HepG2 (cell line): Measurements from ENCODE around the gene EPM2AIP1. TPM values are rescaled to one million over a fixed set of nuclear protein-coding genes. Genes with fewer than 3 reads are reported as not detected.

Source experiments
- ARID2 ChIP-seq: sonication (generic); formaldehyde crosslinking; IDR thresholded peaks from 2 replicates; pipeline ENCODE4 v1.8.1; 2022; ENCODE audit warnings: mild to moderate bottlenecking, missing genetic modification reagents, borderline replicate concordance
- ATRX ChIP-seq: sonication (generic); formaldehyde crosslinking; IDR thresholded peaks from 2 replicates; pipeline ENCODE4 v1.4.0; 2020; ENCODE audit warnings: missing genetic modification reagents, borderline replicate concordance
- E2F5 ChIP-seq: sonication (generic); formaldehyde crosslinking; conservative IDR thresholded peaks from 2 replicates; pipeline ENCODE4 v1.4.0; 2020; ENCODE audit warnings: missing genetic modification reagents
- EP300 ChIP-seq, 3 experiments: sonication (generic) in 1 of 3; formaldehyde crosslinking in 1 of 3; IDR thresholded peaks; 2 replicates each; pipeline versions ENCODE4 v1.5.1 to v1.6.1; 2011 to 2020; ENCODE audit warnings: low read depth in 2 of 3, low read length in 2 of 3, borderline replicate concordance in 1 of 3, improper control_type of control experiment in 1 of 3, mild to moderate bottlenecking in 1 of 3, missing genetic modification reagents in 1 of 3, moderate library complexity in 1 of 3
- FOSL1 ChIP-seq: sonication (generic); formaldehyde crosslinking; IDR thresholded peaks from 2 replicates; pipeline ENCODE4 v1.9.0; 2021; ENCODE audit warnings: missing genetic modification reagents, borderline replicate concordance
- FOXJ3 ChIP-seq: sonication (generic); formaldehyde crosslinking; IDR thresholded peaks from 2 replicates; pipeline ENCODE4 v1.4.0; 2020; ENCODE audit warnings: missing genetic modification reagents, mild to moderate bottlenecking, borderline replicate concordance
- GPN1 ChIP-seq: sonication (generic); formaldehyde crosslinking; IDR thresholded peaks from 2 replicates; pipeline ENCODE4 v1.5.1; 2020; ENCODE audit warnings: missing genetic modification reagents, borderline replicate concordance
- MXD4 ChIP-seq: IDR thresholded peaks from 2 replicates; pipeline ENCODE4 v1.6.1; 2016; ENCODE audit warnings: mild to moderate bottlenecking, missing biosample characterization, missing genetic modification reagents
- NBN ChIP-seq: fragments of 450-650 bp; conservative IDR thresholded peaks from 2 replicates; pipeline ENCODE4 v1.6.1; 2017
- PBX3 ChIP-seq: sonication (generic); formaldehyde crosslinking; IDR thresholded peaks from 2 replicates; pipeline ENCODE4 v1.8.1; 2023; ENCODE audit warnings: missing genetic modification reagents, inconsistent platforms, borderline replicate concordance
- TBL1XR1 ChIP-seq: fragments of 150-350 bp; IDR thresholded peaks from 2 replicates; pipeline ENCODE4 v1.6.1; 2014; ENCODE audit warnings: borderline replicate concordance, low read length; ENCODE audit not compliant: partially characterized antibody
- ZFP82 ChIP-seq: sonication (generic); formaldehyde crosslinking; IDR thresholded peaks from 2 replicates; pipeline ENCODE4 v1.5.1; 2020; ENCODE audit warnings: mild to moderate bottlenecking, missing genetic modification reagents, borderline replicate concordance
- ZHX1 ChIP-seq: sonication (generic); formaldehyde crosslinking; IDR thresholded peaks from 2 replicates; pipeline ENCODE4 v1.8.1; 2022; ENCODE audit warnings: low read depth, mild to moderate bottlenecking, missing genetic modification reagents
- ZNF878 ChIP-seq: sonication (generic); formaldehyde crosslinking; IDR thresholded peaks from 2 replicates; pipeline ENCODE4 v1.8.1; 2023; ENCODE audit warnings: mild to moderate bottlenecking, missing genetic modification reagents, moderate library complexity
- polyA plus RNA-seq, 8 experiments: library from polyadenylated mRNA; depleted of rRNA in 3 of 8; stranded (reverse) in 7 of 8; unstranded in 1 of 8; fragments of >200 nt; fragmentation: Illumina TruSeq in 4 of 8; extraction: Trizol in 4 of 8; gene quantifications; 2 replicates each; pipeline versions ENCODE4 v1.2.1 to v1.2.3, GENCODE V29; 2011 to 2016; ENCODE audit warnings: low read depth in 4 of 8, missing spikeins in 1 of 8, mixed read lengths in 1 of 8; ENCODE audit not compliant: insufficient read depth in 1 of 8
- total RNA-seq, 5 experiments: library from RNA; depleted of rRNA; stranded (reverse); fragments of >200 nt; fragmentation: Illumina TruSeq; extraction: Trizol; gene quantifications; 2 replicates each; pipeline ENCODE4 v1.2.3, GENCODE V29; 2016; ENCODE audit warnings: low read depth in 1 of 5
- TF ChIP-seq, protein P1 (sequence below): IDR thresholded peaks from 2 replicates; pipeline ENCODE4 v1.4.0; 2020; ENCODE audit warnings: mild to moderate bottlenecking, missing genetic modification reagents
- TF ChIP-seq, protein P2 (sequence below): sonication (generic); formaldehyde crosslinking; IDR thresholded peaks from 2 replicates; pipeline ENCODE4 v1.4.0; 2020; ENCODE audit warnings: missing genetic modification reagents, low read depth, mild to moderate bottlenecking, borderline replicate concordance

EPM2AIP1 gene
- total and polyA plus RNA-seq, 2 of the 13 experiments (the other 11 are each of a cell fraction or from before 2014, with no cell fraction given), result 10.7 to 23.0 TPM

DNA sequence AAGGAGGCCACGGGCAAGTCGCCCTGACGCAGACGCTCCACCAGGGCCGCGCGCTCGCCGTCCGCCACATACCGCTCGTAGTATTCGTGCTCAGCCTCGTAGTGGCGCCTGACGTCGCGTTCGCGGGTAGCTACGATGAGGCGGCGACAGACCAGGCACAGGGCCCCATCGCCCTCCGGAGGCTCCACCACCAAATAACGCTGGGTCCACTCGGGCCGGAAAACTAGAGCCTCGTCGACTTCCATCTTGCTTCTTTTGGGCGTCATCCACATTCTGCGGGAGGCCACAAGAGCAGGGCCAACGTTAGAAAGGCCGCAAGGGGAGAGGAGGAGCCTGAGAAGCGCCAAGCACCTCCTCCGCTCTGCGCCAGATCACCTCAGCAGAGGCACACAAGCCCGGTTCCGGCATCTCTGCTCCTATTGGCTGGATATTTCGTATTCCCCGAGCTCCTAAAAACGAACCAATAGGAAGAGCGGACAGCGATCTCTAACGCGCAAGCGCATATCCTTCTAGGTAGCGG is at the start of gene EPM2AIP1 (continued):
- TF ChIP-seq ZHX1, result no peak
- no peak for TF ChIP-seq GPN1 (CRISPR knock-in tag)
- peak; percentile 35; the same call in 1 of the 2 replicates for TF ChIP-seq FOXJ3 (CRISPR knock-in tag)
- TF ChIP-seq PBX3 (CRISPR knock-in tag), result no peak
- TF ChIP-seq, protein P1, sequence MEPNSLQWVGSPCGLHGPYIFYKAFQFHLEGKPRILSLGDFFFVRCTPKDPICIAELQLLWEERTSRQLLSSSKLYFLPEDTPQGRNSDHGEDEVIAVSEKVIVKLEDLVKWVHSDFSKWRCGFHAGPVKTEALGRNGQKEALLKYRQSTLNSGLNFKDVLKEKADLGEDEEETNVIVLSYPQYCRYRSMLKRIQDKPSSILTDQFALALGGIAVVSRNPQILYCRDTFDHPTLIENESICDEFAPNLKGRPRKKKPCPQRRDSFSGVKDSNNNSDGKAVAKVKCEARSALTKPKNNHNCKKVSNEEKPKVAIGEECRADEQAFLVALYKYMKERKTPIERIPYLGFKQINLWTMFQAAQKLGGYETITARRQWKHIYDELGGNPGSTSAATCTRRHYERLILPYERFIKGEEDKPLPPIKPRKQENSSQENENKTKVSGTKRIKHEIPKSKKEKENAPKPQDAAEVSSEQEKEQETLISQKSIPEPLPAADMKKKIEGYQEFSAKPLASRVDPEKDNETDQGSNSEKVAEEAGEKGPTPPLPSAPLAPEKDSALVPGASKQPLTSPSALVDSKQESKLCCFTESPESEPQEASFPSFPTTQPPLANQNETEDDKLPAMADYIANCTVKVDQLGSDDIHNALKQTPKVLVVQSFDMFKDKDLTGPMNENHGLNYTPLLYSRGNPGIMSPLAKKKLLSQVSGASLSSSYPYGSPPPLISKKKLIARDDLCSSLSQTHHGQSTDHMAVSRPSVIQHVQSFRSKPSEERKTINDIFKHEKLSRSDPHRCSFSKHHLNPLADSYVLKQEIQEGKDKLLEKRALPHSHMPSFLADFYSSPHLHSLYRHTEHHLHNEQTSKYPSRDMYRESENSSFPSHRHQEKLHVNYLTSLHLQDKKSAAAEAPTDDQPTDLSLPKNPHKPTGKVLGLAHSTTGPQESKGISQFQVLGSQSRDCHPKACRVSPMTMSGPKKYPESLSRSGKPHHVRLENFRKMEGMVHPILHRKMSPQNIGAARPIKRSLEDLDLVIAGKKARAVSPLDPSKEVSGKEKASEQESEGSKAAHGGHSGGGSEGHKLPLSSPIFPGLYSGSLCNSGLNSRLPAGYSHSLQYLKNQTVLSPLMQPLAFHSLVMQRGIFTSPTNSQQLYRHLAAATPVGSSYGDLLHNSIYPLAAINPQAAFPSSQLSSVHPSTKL (CRISPR knock-in tag), result peak; percentile 55
- no peak for TF ChIP-seq ZFP82 (CRISPR knock-in tag)
- no peak for TF ChIP-seq TBL1XR1
- TF ChIP-seq MXD4 (CRISPR knock-in tag), result no peak
- no peak for TF ChIP-seq ARID2 (CRISPR knock-in tag)
- no peak for TF ChIP-seq FOSL1 (CRISPR knock-in tag)
- TF ChIP-seq, protein P2, sequence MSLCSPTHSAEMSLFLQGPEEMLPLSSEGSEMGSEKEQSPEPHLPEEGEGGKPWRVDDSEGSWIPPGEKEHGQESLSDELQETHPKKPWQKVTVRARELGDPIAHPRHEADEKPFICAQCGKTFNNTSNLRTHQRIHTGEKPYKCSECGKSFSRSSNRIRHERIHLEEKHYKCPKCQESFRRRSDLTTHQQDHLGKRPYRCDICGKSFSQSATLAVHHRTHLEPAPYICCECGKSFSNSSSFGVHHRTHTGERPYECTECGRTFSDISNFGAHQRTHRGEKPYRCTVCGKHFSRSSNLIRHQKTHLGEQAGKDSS (CRISPR knock-in tag), result no peak
- TF ChIP-seq E2F5, result peak; percentile 77; the same call in 1 of the 2 replicates
- TF ChIP-seq ATRX (CRISPR knock-in tag), result no peak
- TF ChIP-seq EP300 (IDR thresholded peaks at IDR 0.05; ENCODE audit: low read depth in 2 of 2, low read length in 2 of 2), result no peak
- no peak for TF ChIP-seq EP300 (CRISPR knock-in tag; IDR thresholded peaks at IDR 0.05; ENCODE audit: borderline replicate concordance)
- TF ChIP-seq ZNF878 (CRISPR knock-in tag), result no peak
- no peak for TF ChIP-seq NBN
